ENCODE measurements around the gene FAM187B. TPM values are rescaled to one million over a fixed set of nuclear protein-coding genes. Genes with fewer than 3 reads are reported as not detected.

Gene FAM187B
- total RNA-seq, 1 donor from 2014 or later: not detected

GRCh38 chr19:35256566-35256965 is 28.0 kb upstream of the FAM187B start:
- H3K4me3 ChIP-seq (ENCODE audit: low read depth, low read length): no peak overlapping the region
- DNase-seq (ENCODE audit: low read depth): no peak
- H3K36me3 ChIP-seq (ENCODE audit: control insufficient read depth, insufficient read depth, low read length): peaks cover 3% of the 10 kb centered on the region
- no peak for TF ChIP-seq CTCF (IDR thresholded peaks at IDR 0.05; ENCODE audit: insufficient read depth, low read length, poor library complexity, severe bottlenecking)
- no peaks in the 10 kb centered on the region for H3K27me3 ChIP-seq (ENCODE audit: control insufficient read depth, insufficient read depth, low read length)

- DNase-seq (ENCODE audit: low read depth): no peak
- no peak for TF ChIP-seq CTCF (IDR thresholded peaks at IDR 0.05; ENCODE audit: insufficient read depth, low read length, poor library complexity, severe bottlenecking)
- Histone ChIP-seq H3K4me3 (ENCODE audit: low read depth, low read length) (no peak overlapping the region), H3K36me3 (ENCODE audit: control insufficient read depth, insufficient read depth, low read length) (peaks cover 1% of the 10 kb centered on the region), H3K27me3 (ENCODE audit: control insufficient read depth, insufficient read depth, low read length) (no peaks in the 10 kb centered on the region)
These were observed 26.1 kb upstream of the FAM187B start for GRCh38 chr19:35254341-35255297.

GRCh38 chr19:35253316-35254286 is 25.1 kb upstream of the FAM187B start:
- Histone ChIP-seq H3K4me3 (ENCODE audit: low read depth, low read length) (no peak overlapping the region), H3K27me3 (ENCODE audit: control insufficient read depth, insufficient read depth, low read length) (no peaks in the 10 kb centered on the region), H3K36me3 (ENCODE audit: control insufficient read depth, insufficient read depth, low read length) (no peaks in the 10 kb centered on the region)
- DNase-seq (ENCODE audit: low read depth): no peak
- no peak for TF ChIP-seq CTCF (IDR thresholded peaks at IDR 0.05; ENCODE audit: insufficient read depth, low read length, poor library complexity, severe bottlenecking)

GRCh38 chr19:35251456-35251855 is 22.9 kb upstream of the FAM187B start:
- no peak for TF ChIP-seq CTCF (IDR thresholded peaks at IDR 0.05; ENCODE audit: insufficient read depth, low read length, poor library complexity, severe bottlenecking)
- H3K27me3 ChIP-seq (ENCODE audit: control insufficient read depth, insufficient read depth, low read length): no peaks in the 10 kb centered on the region
- no peaks in the 10 kb centered on the region for H3K36me3 ChIP-seq (ENCODE audit: control insufficient read depth, insufficient read depth, low read length)
- H3K4me3 ChIP-seq (ENCODE audit: low read depth, low read length): no peak overlapping the region
- DNase-seq (ENCODE audit: low read depth): no peak

- Histone ChIP-seq H3K27me3 (ENCODE audit: control insufficient read depth, insufficient read depth, low read length) (no peaks in the 10 kb centered on the region), H3K4me3 (ENCODE audit: low read depth, low read length) (peak overlapping the region; percentile 89), H3K36me3 (ENCODE audit: control insufficient read depth, insufficient read depth, low read length) (no peaks in the 10 kb centered on the region)
- TF ChIP-seq CTCF (IDR thresholded peaks at IDR 0.05; ENCODE audit: insufficient read depth, low read length, poor library complexity, severe bottlenecking): no peak
- DNase-seq (ENCODE audit: low read depth): no peak
These were observed 21.5 kb upstream of the FAM187B start for GRCh38 chr19:35249848-35250711.
